H1 (cell line): ENCODE data around the gene IFT43. TPM values are rescaled to one million over a fixed set of nuclear protein-coding genes. Genes with fewer than 3 reads are reported as not detected.

Experiments used
- CTCF ChIA-PET: fragments of 300-600 bp; sonication (Branson Sonifier 250); formaldehyde crosslinking; loops from one replicate; lab custom pipeline; 2021; ENCODE audit not compliant: partially characterized antibody; lab: Charles Lee
- POLR2A ChIA-PET: fragments of 300-600 bp; sonication (Branson Sonifier 250); formaldehyde crosslinking; loops from one replicate; lab custom pipeline; 2021; ENCODE audit warnings: inconsistent platforms; ENCODE audit not compliant: partially characterized antibody; lab: Charles Lee
- DNase-seq, 2 experiments: peaks; one replicate each; pipeline versions ENCODE4 v3.0.0 to v3.0.0-alpha.2; 2010 to 2022; ENCODE audit warnings: low spot score in 2 of 2, low read depth in 1 of 2, mixed read lengths in 1 of 2
- FAIRE-seq: peaks from 2 replicates; lab custom pipeline; 2011; peaks lifted over from hg19 to GRCh38; lab: Jason Lieb, UNC
- H2AFZ ChIP-seq: 2 replicates; pipeline ENCODE4 v1.8.1; 2012; ENCODE audit warnings: low read length, inconsistent platforms
- H2AK5ac ChIP-seq: 2 replicates; pipeline ENCODE4 v1.6.1; 2013; ENCODE audit warnings: low read depth, low read length
- H2BK120ac ChIP-seq: replicated peaks from 2 replicates; pipeline ENCODE3; 2013; ENCODE audit warnings: low read depth, low read length, inconsistent platforms
- H2BK12ac ChIP-seq: 2 replicates; pipeline ENCODE4 v1.6.1; 2013; ENCODE audit warnings: low read depth, low read length
- H2BK15ac ChIP-seq: 2 replicates; pipeline ENCODE4 v1.6.1; 2013; ENCODE audit warnings: low read length
- H2BK20ac ChIP-seq: 2 replicates; pipeline ENCODE4 v1.6.1; 2013; ENCODE audit warnings: low read length
- H2BK5ac ChIP-seq: 2 replicates; pipeline ENCODE4 v1.6.1; 2013; ENCODE audit warnings: low read depth, low read length
- H3K14ac ChIP-seq: 2 replicates; pipeline ENCODE4 v1.6.1; 2013; ENCODE audit warnings: inconsistent platforms; ENCODE audit not compliant: insufficient read length
- H3K18ac ChIP-seq: 2 replicates; pipeline ENCODE4 v1.6.1; 2013; ENCODE audit warnings: low read length; ENCODE audit errors: extremely low read depth
- H3K23ac ChIP-seq: 2 replicates; pipeline ENCODE4 v1.6.1; 2013; ENCODE audit warnings: inconsistent platforms; ENCODE audit not compliant: insufficient read length
- H3K23me2 ChIP-seq: 2 replicates; pipeline ENCODE4 v1.6.1; 2013; ENCODE audit warnings: low read depth, low read length
- H3K27ac ChIP-seq: 2 replicates; pipeline ENCODE4 v1.6.1; 2011; ENCODE audit warnings: low read depth, low read length, inconsistent platforms
- H3K27me3 ChIP-seq, 4 experiments: replicated peaks in 1 of 4; 1 replicate in 1 of 4; 2 replicates in 3 of 4; pipeline versions ENCODE4 v1.6.1 to v1.8.1; 2011 to 2013; ENCODE audit warnings: low read length in 3 of 4, mild to moderate bottlenecking in 3 of 4, inconsistent platforms in 2 of 4, mixed read lengths in 2 of 4, moderate library complexity in 1 of 4; ENCODE audit not compliant: control insufficient read depth in 3 of 4, insufficient read depth in 3 of 4; ENCODE audit errors: extremely low read depth in 1 of 4
- H3K36me3 ChIP-seq, 4 experiments: 2 replicates each; pipeline versions ENCODE4 v1.6.1 to v1.8.1; 2011 to 2013; ENCODE audit warnings: mild to moderate bottlenecking in 4 of 4, low read length in 3 of 4, moderate library complexity in 2 of 4, control low read depth in 1 of 4, inconsistent platforms in 1 of 4; ENCODE audit not compliant: insufficient read depth in 4 of 4, control insufficient read depth in 2 of 4
- H3K4ac ChIP-seq: replicated peaks from 2 replicates; pipeline ENCODE3; 2013; ENCODE audit warnings: low read length, low read depth, mixed read lengths, inconsistent platforms; ENCODE audit not compliant: insufficient read length
- H3K4me1 ChIP-seq, 4 experiments: replicated peaks in 1 of 4; 1 replicate in 1 of 4; 2 replicates in 3 of 4; pipeline versions ENCODE4 v1.6.1 to v1.8.1; 2011 to 2013; ENCODE audit warnings: low read length in 3 of 4, inconsistent platforms in 2 of 4, mixed read lengths in 1 of 4; ENCODE audit not compliant: insufficient read depth in 4 of 4, control insufficient read depth in 3 of 4
- H3K4me2 ChIP-seq, 2 experiments: 2 replicates each; pipeline versions ENCODE4 v1.6.1 to v1.8.1; 2011 to 2013; ENCODE audit warnings: low read depth in 2 of 2, low read length in 2 of 2, control low read depth in 1 of 2, inconsistent platforms in 1 of 2, mild to moderate bottlenecking in 1 of 2; ENCODE audit not compliant: insufficient read depth in 1 of 2
- H3K4me3 ChIP-seq, 4 experiments: fragments of 200-600, 300-600 bp in 1 of 4; sonication (generic), shearing (Covaris generic), sonication (Bioruptor Twin) in 1 of 4; 2 replicates each; pipeline versions ENCODE4 v1.5.1 to v1.8.1; 2011 to 2016; ENCODE audit warnings: low read length in 4 of 4, low read depth in 3 of 4, control low read depth in 2 of 4, inconsistent platforms in 2 of 4, mild to moderate bottlenecking in 2 of 4, mixed read lengths in 1 of 4, moderate library complexity in 1 of 4; ENCODE audit not compliant: insufficient read depth in 2 of 4; ENCODE audit errors: extremely low read depth in 1 of 4
- H3K56ac ChIP-seq: replicated peaks from 2 replicates; pipeline ENCODE3; 2013; ENCODE audit warnings: low read depth, mild to moderate bottlenecking, mixed read lengths, low read length, inconsistent platforms; ENCODE audit not compliant: insufficient read length
- H3K79me1 ChIP-seq: 2 replicates; pipeline ENCODE4 v1.6.1; 2013; ENCODE audit warnings: low read depth, low read length, control low read depth
- H3K79me2 ChIP-seq, 2 experiments: 2 replicates each; pipeline versions ENCODE4 v1.6.1 to v1.8.1; 2012 to 2013; ENCODE audit warnings: low read length in 2 of 2, mild to moderate bottlenecking in 2 of 2, inconsistent platforms in 1 of 2; ENCODE audit not compliant: insufficient read depth in 2 of 2, control insufficient read depth in 1 of 2
- H3K9ac ChIP-seq, 4 experiments: replicated peaks in 1 of 4; 1 replicate in 1 of 4; 2 replicates in 3 of 4; pipeline versions ENCODE4 v1.6.1 to v1.8.1; 2011 to 2013; ENCODE audit warnings: low read depth in 3 of 4, low read length in 3 of 4, control low read depth in 2 of 4, mild to moderate bottlenecking in 2 of 4, moderate library complexity in 2 of 4, inconsistent platforms in 1 of 4; ENCODE audit errors: extremely low read depth in 1 of 4
- H3K9me3 ChIP-seq, 2 experiments: 2 replicates each; pipeline versions ENCODE4 v1.6.1 to v1.8.1; 2012 to 2013; ENCODE audit warnings: mild to moderate bottlenecking in 2 of 2, moderate library complexity in 2 of 2, control low read depth in 1 of 2, inconsistent platforms in 1 of 2, low read depth in 1 of 2, low read length in 1 of 2, mixed read lengths in 1 of 2; ENCODE audit not compliant: insufficient read depth in 2 of 2
- H4K20me1 ChIP-seq, 2 experiments: replicated peaks in 1 of 2; 2 replicates each; pipeline versions ENCODE3 to v1.8.1; 2011 to 2013; ENCODE audit warnings: inconsistent platforms in 2 of 2, low read length in 2 of 2, mild to moderate bottlenecking in 1 of 2; ENCODE audit not compliant: insufficient read depth in 2 of 2, control insufficient read depth in 1 of 2
- H4K5ac ChIP-seq: 2 replicates; pipeline ENCODE4 v1.6.1; 2013; ENCODE audit warnings: low read length, low read depth, mixed read lengths, inconsistent platforms; ENCODE audit not compliant: insufficient read length
- H4K8ac ChIP-seq: 2 replicates; pipeline ENCODE4 v1.8.0; 2013; ENCODE audit warnings: mild to moderate bottlenecking, moderate library complexity, low read length, inconsistent platforms; ENCODE audit not compliant: insufficient read depth; ENCODE audit errors: extremely low read depth
- H4K91ac ChIP-seq: replicated peaks from 2 replicates; pipeline ENCODE3; 2013; ENCODE audit warnings: low read length, mixed read lengths, inconsistent platforms; ENCODE audit not compliant: insufficient read length
- ATF3 ChIP-seq: IDR thresholded peaks from 2 replicates; pipeline ENCODE4 v1.6.1; 2011; ENCODE audit warnings: low read depth, mild to moderate bottlenecking, low read length; ENCODE audit not compliant: insufficient read depth
- CBX8 ChIP-seq: fragments of 300-800, 300-1000 bp; sonication (generic); IDR thresholded peaks from 2 replicates; pipeline ENCODE4 v1.7.1; 2016; ENCODE audit warnings: low read depth, low read length, borderline replicate concordance
- EP300 ChIP-seq, 2 experiments: IDR thresholded peaks; 1 replicate in 1 of 2; 2 replicates in 1 of 2; pipeline ENCODE4 v1.6.1; 2011 to 2012; ENCODE audit warnings: low read depth in 2 of 2, low read length in 2 of 2, mild to moderate bottlenecking in 2 of 2, borderline replicate concordance in 1 of 2, inconsistent platforms in 1 of 2, moderate library complexity in 1 of 2
- GTF2F1 ChIP-seq: IDR thresholded peaks from 2 replicates; pipeline ENCODE4 v1.6.1; 2012; ENCODE audit warnings: low read depth, low read length, improper control_type of control experiment, borderline replicate concordance
- JUN ChIP-seq: IDR thresholded peaks from 2 replicates; pipeline ENCODE4 v1.6.1; 2011; ENCODE audit warnings: low read depth, mild to moderate bottlenecking, improper control_type of control experiment, low read length
- KDM1A ChIP-seq: fragments of 200-600, 300-600 bp; sonication (generic); IDR thresholded peaks from 2 replicates; pipeline ENCODE4 v1.7.1; 2016; ENCODE audit warnings: mild to moderate bottlenecking, low read length, borderline replicate concordance
- NRF1 ChIP-seq: IDR thresholded peaks from 2 replicates; pipeline ENCODE4 v1.6.1; 2011; ENCODE audit warnings: mild to moderate bottlenecking, low read depth, low read length, improper control_type of control experiment
- RXRA ChIP-seq: IDR thresholded peaks from 2 replicates; pipeline ENCODE4 v1.6.1; 2011; ENCODE audit warnings: low read depth, mild to moderate bottlenecking, low read length, moderate library complexity; ENCODE audit not compliant: insufficient read depth
- SIRT6 ChIP-seq: IDR thresholded peaks from one replicate; pipeline ENCODE4 v1.7.1; 2012; ENCODE audit warnings: low read length, inconsistent platforms
- SIX5 ChIP-seq: IDR thresholded peaks from 2 replicates; pipeline ENCODE4 v1.6.1; 2011; ENCODE audit warnings: mild to moderate bottlenecking, low read depth, low read length
- SP4 ChIP-seq: IDR thresholded peaks from 2 replicates; pipeline ENCODE4 v1.6.1; 2012; ENCODE audit warnings: low read length, inconsistent platforms
- WGBS, 2 experiments: shearing (Covaris generic) in 1 of 2; methylation state at CpG; one replicate each; pipeline versions ENCODE4 v1.1.6 to v1.1.7; 2013 to 2015; ENCODE audit warnings: low lambda C conversion rate in 2 of 2, mixed read lengths in 2 of 2, inconsistent platforms in 1 of 2, low coverage in 1 of 2, missing lambda C conversion rate in 1 of 2; ENCODE audit not compliant: insufficient replicate concordance in 2 of 2, insufficient coverage in 1 of 2, insufficient read length in 1 of 2; ENCODE audit errors: extremely low coverage in 1 of 2, missing lambda C conversion rate in 1 of 2; 5-methylcytosine and 5-hydroxymethylcytosine counted together
- polyA plus RNA-seq, 7 experiments: library from polyadenylated mRNA; depleted of rRNA in 3 of 7; stranded (reverse) in 5 of 7; unstranded in 2 of 7; fragments of >200 nt in 5 of 7; fragments of 200-250 nt in 2 of 7; gene quantifications; 1 replicate in 5 of 7; 2 replicates in 1 of 7; 4 replicates in 1 of 7; pipeline versions ENCODE4 v1.2.1 to v1.2.3, GENCODE V29; 2011 to 2013; ENCODE audit warnings: missing spikeins in 2 of 7, mixed read lengths in 2 of 7
- total RNA-seq: library from RNA; stranded (reverse); fragmentation: NEBNext Ultra II Directional; extraction: Animal tissue kit (Norgen Biotek cat#: 25700); gene quantifications from 2 replicates; pipeline ENCODE4 v1.2.1, GENCODE V29; 2021

Gene IFT43
- total and polyA plus RNA-seq, 2 of the 8 experiments (the other 6 are each of a cell fraction or from before 2014, with no cell fraction given): 17.0 to 20.8 TPM

DNA sequence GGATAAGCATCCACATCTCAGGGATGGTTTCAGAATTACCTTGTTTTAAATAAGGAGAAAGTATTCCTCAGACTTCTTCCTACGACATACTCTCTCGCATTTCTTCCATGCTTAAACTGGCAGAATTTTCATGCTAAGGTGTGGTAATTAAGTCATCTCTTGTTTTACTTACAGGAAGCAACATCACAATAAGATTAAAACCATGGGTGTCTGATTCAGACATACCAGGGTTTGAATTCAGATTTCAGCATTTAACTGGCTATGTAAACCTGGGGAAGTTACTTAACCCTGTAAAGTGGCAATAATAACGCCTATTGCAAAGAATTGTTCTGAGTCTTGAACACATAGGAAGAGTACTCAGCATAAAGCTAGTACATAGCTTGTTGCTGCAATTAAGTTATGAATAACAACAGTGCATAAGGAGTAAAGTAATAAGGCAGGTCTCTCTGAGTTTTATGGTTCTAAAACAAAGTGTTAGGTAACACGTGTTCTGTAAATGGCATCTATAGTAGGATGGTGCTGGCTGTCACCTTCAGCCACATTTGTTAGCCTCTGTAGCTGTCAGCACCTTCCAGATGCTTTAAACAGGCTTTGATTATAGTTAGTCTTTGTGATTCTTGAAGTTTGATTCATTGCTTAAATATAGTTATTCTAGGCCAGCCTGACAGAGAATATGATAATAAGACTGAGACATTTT, 38.8 kb downstream of the IFT43 start:
- no peak overlapping the region for H2BK12ac ChIP-seq
- no peak overlapping the region for H2BK15ac ChIP-seq
- ChIA-PET POLR2A (no interaction called here), CTCF (interaction anchor here (1.6 kb wide), 1 partner anchor 26 kb away, joined by 4 read pairs; no protein-coding TSS in a partner anchor)
- H3K18ac ChIP-seq: no peak overlapping the region
- no peak overlapping the region for H3K23ac ChIP-seq
- H4K5ac ChIP-seq: no peak overlapping the region
- H2AK5ac ChIP-seq: no peak overlapping the region
- DNase-seq (no peak), FAIRE-seq (peak; percentile 48)
- no peak overlapping the region for H4K8ac ChIP-seq
- no peak overlapping the region for H4K91ac ChIP-seq
- H3K56ac ChIP-seq: no peak overlapping the region
- H3K9me3 ChIP-seq: no peaks in the 10 kb centered on the region
- 75% methylated on average over 4 of the region's 4 CpGs; no CpG with 5 or more reads in 1 of the 2 experiments for WGBS, 2 experiments
- no peaks in the 10 kb centered on the region for H3K27me3 ChIP-seq
- H4K20me1 ChIP-seq: no peaks in the 10 kb centered on the region
- H3K9ac ChIP-seq: no peak overlapping the region; a peak in 1 of 7 replicates
- H3K23me2 ChIP-seq: no peaks in the 10 kb centered on the region
- no peaks in the 10 kb centered on the region for H3K79me2 ChIP-seq
- no peak overlapping the region for H3K4ac ChIP-seq
- H3K4me1 ChIP-seq: peaks cover 0 to 2% (median 0%) of the 10 kb centered on the region in 4 experiments; a peak in 1 of 7 replicates
- H2BK120ac ChIP-seq: no peak overlapping the region
- H3K4me2 ChIP-seq: peak overlapping the region in 1 of 2 experiments; percentile 6; a peak in 1 of 4 replicates
- H3K14ac ChIP-seq: no peak overlapping the region
- H2AFZ ChIP-seq: no peak overlapping the region
- H3K27ac ChIP-seq: no peak overlapping the region
- no peak overlapping the region for H3K4me3 ChIP-seq
- H2BK5ac ChIP-seq: no peak overlapping the region
- H3K79me1 ChIP-seq: no peaks in the 10 kb centered on the region
- H2BK20ac ChIP-seq: no peak overlapping the region
- no peaks in the 10 kb centered on the region for H3K36me3 ChIP-seq
- TF ChIP-seq SIX5 (no peak), KDM1A (no peak), SIRT6 (no peak), RXRA (no peak), ATF3 (no peak), NRF1 (no peak), SP4 (no peak), GTF2F1 (no peak), EP300 (IDR thresholded peaks at IDR 0.05; ENCODE audit: borderline replicate concordance in 1 of 2, low read depth in 2 of 2, low read length in 2 of 2) (no peak), JUN (no peak), CBX8 (no peak)
